Measurements from ENCODE around the gene NTMT2.

DNA sequence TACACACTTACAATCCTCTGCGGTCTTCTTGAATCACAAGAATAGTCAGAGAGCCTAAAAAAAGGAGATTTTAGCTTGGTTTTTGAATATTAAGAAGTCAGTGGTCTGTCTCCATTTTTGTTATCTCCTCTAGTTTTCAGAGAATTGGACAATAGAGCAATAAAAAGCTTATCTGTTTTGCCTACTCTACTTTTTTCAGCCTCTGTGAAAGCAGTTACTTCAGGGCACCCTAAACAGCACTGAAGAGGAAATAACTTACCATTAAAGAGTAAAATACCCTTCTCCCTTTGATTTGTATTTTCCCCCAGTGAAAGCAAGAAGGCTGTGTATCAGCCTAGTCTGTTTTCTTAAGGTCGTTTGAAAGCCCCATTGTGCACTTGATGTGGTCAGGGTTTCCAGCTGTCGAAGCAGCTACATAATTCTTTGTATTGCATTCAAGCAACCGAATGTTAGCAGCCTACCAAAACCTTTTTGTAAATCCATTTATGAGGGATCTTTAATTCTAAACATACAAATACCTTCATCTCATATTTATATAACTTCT, 1.0 kb downstream of the NTMT2 start:
- TF ChIP-seq TAF1 (IDR thresholded peaks at IDR 0.05; ENCODE audit: low read depth) (no peak), ZBTB7A (IDR thresholded peaks at IDR 0.05; ENCODE audit: low read depth) (no peak), YY1 (IDR thresholded peaks at IDR 0.05; ENCODE audit: low read depth) (no peak), FOXM1 (IDR thresholded peaks at IDR 0.05; ENCODE audit: borderline replicate concordance, low read depth) (no peak)
- TF ChIP-seq, protein P1, sequence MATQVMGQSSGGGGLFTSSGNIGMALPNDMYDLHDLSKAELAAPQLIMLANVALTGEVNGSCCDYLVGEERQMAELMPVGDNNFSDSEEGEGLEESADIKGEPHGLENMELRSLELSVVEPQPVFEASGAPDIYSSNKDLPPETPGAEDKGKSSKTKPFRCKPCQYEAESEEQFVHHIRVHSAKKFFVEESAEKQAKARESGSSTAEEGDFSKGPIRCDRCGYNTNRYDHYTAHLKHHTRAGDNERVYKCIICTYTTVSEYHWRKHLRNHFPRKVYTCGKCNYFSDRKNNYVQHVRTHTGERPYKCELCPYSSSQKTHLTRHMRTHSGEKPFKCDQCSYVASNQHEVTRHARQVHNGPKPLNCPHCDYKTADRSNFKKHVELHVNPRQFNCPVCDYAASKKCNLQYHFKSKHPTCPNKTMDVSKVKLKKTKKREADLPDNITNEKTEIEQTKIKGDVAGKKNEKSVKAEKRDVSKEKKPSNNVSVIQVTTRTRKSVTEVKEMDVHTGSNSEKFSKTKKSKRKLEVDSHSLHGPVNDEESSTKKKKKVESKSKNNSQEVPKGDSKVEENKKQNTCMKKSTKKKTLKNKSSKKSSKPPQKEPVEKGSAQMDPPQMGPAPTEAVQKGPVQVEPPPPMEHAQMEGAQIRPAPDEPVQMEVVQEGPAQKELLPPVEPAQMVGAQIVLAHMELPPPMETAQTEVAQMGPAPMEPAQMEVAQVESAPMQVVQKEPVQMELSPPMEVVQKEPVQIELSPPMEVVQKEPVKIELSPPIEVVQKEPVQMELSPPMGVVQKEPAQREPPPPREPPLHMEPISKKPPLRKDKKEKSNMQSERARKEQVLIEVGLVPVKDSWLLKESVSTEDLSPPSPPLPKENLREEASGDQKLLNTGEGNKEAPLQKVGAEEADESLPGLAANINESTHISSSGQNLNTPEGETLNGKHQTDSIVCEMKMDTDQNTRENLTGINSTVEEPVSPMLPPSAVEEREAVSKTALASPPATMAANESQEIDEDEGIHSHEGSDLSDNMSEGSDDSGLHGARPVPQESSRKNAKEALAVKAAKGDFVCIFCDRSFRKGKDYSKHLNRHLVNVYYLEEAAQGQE (IDR thresholded peaks at IDR 0.05; ENCODE audit: low read depth), result no peak
